Measurements from ENCODE around the gene TRAF2. TPM values are rescaled to one million over a fixed set of nuclear protein-coding genes. Genes with fewer than 3 reads are reported as not detected.

The TRAF2 gene
- total and polyA plus RNA-seq, 2 donors (not counting 3 experiments of a cell fraction or from before 2014, with no cell fraction given), result 10.9 to 23.1 TPM

- no peaks in the 10 kb centered on the region for H3K36me3 ChIP-seq (ENCODE audit: control insufficient read depth in 2 of 2, extremely low read depth in 1 of 2, insufficient read depth in 2 of 2, low read length in 2 of 2)
- no peak overlapping the region for H3K4me2 ChIP-seq (ENCODE audit: insufficient read depth, low read length)
- no peak overlapping the region for H3K27ac ChIP-seq (ENCODE audit: insufficient read depth, low read depth, low read length)
- dilution Hi-C loops (cut with MboI; ENCODE audit: extremely low pct_ligation_motif_present, low sequenced_read_pairs) (no loop called here), intact Hi-C loops (cut with micrococcal nuclease) (loop anchor here (5.0 kb wide), 2 partner anchors 54 to 96 kb away; partner anchors contain the start of genes FBXW5 and TMEM141)
- BruUV-seq (replicated peaks), result TSS peak; percentile 39
- no peak for DNase-seq (ENCODE audit: low read depth, low spot score)
- ChIA-PET POLR2A (interaction anchor here (0.7 kb wide), 1 partner anchor 32 kb away, joined by 7 read pairs; no protein-coding TSS in a partner anchor), CTCF (no interaction called here)
- H4K20me1 ChIP-seq (replicated peaks; ENCODE audit: control insufficient read depth, extremely low read depth, insufficient read depth, low read length), result no peaks in the 10 kb centered on the region
- no peak overlapping the region for H3K9ac ChIP-seq (replicated peaks; ENCODE audit: extremely low read depth, insufficient read depth, low read length)
- no peak overlapping the region for H2AFZ ChIP-seq (ENCODE audit: low read depth, low read length)
- TF ChIP-seq POLR2A (IDR thresholded peaks at IDR 0.05; ENCODE audit: low read depth, low read length) (no peak), POLR2AphosphoS5 (IDR thresholded peaks at IDR 0.05; ENCODE audit: insufficient read depth, low read depth, low read length) (no peak), MAX (IDR thresholded peaks at IDR 0.05; ENCODE audit: insufficient read depth, insufficient read length) (no peak), FOS (IDR thresholded peaks at IDR 0.05; ENCODE audit: borderline replicate concordance, insufficient read depth, low read length) (no peak), CTCF (IDR thresholded peaks at IDR 0.05; ENCODE audit: extremely low read depth in 1 of 2, insufficient read depth in 1 of 2, low read depth in 1 of 2, low read length in 2 of 2) (no peak), MYC (IDR thresholded peaks at IDR 0.05; ENCODE audit: low read depth, low read length) (no peak), JUN (IDR thresholded peaks at IDR 0.05; ENCODE audit: borderline replicate concordance, insufficient read depth, insufficient read length, low read depth) (no peak), EZH2 (IDR thresholded peaks at IDR 0.05; ENCODE audit: borderline replicate concordance, low read depth, low read length, severe bottlenecking) (no peak), GATA2 (IDR thresholded peaks at IDR 0.05; ENCODE audit: insufficient read depth, insufficient read length, low read depth, low read length) (no peak)
- no peaks in the 10 kb centered on the region for H3K27me3 ChIP-seq (ENCODE audit: control insufficient read depth in 2 of 2, insufficient read depth in 2 of 2, low read length in 2 of 2)
- no peaks in the 10 kb centered on the region for H3K9me3 ChIP-seq (replicated peaks; ENCODE audit: control insufficient read depth, insufficient read depth, low read length)
- H3K79me2 ChIP-seq (ENCODE audit: control insufficient read depth, insufficient read depth, low read length), result peaks cover 60% of the 10 kb centered on the region
- H3K9me1 ChIP-seq (replicated peaks; ENCODE audit: control insufficient read depth, extremely low read depth, insufficient read depth, low read length), result no peaks in the 10 kb centered on the region
- H3K4me1 ChIP-seq (ENCODE audit: control insufficient read depth, extremely low read depth, insufficient read depth, low read length), result peaks cover 9% of the 10 kb centered on the region
- FAIRE-seq, result no peak
- H3K4me3 ChIP-seq (replicated peaks in 1 of 3; ENCODE audit: insufficient read depth in 1 of 3, low read depth in 1 of 3, low read length in 3 of 3), result no peak overlapping the region
Observed at GRCh38 chr9:136888454-136888853, 2.1 kb downstream of the TRAF2 start.
